Fibroblast of pulmonary artery (primary cell): Measurements from ENCODE around the gene PIGM.

ENCODE experiments used
- DNase-seq: peaks from one replicate; pipeline ENCODE4 v3.0.0-alpha.2; 2010; ENCODE audit warnings: low read depth
- H3K4me3 ChIP-seq: replicated peaks from 2 replicates; pipeline ENCODE4 v1.5.1; 2011; ENCODE audit warnings: low read depth, mild to moderate bottlenecking, control low read depth, low read length, moderate library complexity
- TF ChIP-seq, protein P1 (sequence below): IDR thresholded peaks from 2 replicates; pipeline ENCODE4 v1.5.1; 2011; ENCODE audit warnings: mild to moderate bottlenecking, control low read depth, low read length, inconsistent platforms; ENCODE audit errors: missing control alignments

The PIGM gene

DNA sequence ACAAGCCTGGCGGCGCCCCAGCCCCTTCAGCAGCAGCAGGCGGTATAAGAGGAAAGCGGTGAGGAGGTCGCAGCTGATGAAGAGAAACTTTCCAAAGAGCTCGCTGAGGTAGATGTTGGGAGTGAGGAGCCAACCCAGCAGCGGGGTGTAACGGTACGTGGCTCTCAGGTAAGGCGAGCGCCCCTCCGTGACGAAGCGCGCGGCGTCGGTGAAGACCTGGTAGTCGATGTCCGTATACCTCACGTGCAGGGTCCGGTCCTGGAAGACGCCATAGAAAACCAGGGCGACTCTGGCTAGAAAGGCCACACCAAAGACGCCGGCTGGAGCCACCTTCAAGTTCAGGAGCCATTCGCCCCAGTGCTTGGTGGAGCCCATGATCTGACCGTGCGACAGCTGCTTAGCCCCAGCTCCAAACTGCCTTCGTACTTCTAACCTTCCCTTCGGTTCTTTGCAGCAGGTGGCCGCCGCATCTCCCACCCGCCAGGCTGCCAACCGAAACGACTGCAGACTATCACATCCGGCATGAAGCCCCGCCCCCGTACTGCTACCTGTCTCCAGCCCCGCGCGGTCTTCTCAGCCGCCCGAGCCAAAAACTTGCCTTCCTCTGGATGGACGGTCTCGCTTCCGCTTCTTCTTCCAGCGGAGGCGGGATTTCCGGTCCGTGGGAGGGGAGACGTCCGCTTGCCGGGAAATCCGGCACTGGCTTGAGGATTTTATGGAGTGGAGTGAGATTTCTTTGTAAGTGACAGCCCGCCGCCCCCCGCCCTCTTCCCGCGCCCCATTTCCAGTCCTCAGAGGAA is at the start of gene PIGM:
Gene PIGM, minus strand, starts transcription at position 626 of the 800 bp plus-strand sequence. Its CDS starts 251 bp downstream, at position 375.
- DNase-seq, result peak; percentile 90
- TF ChIP-seq, protein P1, sequence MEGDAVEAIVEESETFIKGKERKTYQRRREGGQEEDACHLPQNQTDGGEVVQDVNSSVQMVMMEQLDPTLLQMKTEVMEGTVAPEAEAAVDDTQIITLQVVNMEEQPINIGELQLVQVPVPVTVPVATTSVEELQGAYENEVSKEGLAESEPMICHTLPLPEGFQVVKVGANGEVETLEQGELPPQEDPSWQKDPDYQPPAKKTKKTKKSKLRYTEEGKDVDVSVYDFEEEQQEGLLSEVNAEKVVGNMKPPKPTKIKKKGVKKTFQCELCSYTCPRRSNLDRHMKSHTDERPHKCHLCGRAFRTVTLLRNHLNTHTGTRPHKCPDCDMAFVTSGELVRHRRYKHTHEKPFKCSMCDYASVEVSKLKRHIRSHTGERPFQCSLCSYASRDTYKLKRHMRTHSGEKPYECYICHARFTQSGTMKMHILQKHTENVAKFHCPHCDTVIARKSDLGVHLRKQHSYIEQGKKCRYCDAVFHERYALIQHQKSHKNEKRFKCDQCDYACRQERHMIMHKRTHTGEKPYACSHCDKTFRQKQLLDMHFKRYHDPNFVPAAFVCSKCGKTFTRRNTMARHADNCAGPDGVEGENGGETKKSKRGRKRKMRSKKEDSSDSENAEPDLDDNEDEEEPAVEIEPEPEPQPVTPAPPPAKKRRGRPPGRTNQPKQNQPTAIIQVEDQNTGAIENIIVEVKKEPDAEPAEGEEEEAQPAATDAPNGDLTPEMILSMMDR, result no peak
- H3K4me3 ChIP-seq, result peak within 1 kb of the TSS; percentile 90

DNA sequence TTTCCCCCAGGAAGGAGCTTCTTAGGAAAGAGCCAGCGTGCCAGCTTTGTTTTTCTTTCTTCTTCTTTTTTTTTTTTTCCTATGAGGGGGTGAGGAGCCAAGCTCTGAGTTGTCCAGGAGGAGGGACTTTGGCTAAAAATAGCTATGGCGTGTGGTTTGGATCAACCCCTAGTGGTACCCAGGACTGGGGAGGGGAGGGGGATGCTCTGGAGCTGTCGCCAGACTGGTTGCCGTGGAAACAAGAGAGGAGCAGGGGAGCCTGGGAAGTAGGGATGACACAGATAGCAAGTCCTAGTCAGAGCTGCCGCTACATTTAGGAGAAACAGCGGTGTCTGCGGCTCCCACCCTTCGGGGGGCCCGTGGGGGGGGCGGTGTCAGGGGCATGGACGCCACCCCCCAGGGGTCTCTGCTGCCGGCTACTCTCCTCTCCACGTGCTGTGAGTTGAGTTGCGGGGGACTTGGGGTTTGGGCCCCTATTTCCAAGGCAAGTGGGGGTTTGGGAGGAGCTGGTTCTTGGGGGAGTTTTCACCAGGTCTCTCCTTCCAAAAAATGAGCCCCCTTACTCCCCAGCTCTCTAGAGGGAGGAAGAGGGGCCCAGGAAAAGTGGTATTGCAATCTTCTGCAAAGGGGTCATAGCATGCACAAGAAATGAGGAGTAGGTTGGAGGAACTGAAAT is 49.6 kb upstream of the PIGM start, which contains the start of gene KCNJ9:
Gene KCNJ9, plus strand, starts transcription at position 278 of the 676 bp plus-strand sequence. CDS start 2,493 bp downstream, outside the sequence.
- TF ChIP-seq, protein P1, result no peak
- no peak for DNase-seq
- H3K4me3 ChIP-seq, result no peak within 1 kb of the TSS

DNA sequence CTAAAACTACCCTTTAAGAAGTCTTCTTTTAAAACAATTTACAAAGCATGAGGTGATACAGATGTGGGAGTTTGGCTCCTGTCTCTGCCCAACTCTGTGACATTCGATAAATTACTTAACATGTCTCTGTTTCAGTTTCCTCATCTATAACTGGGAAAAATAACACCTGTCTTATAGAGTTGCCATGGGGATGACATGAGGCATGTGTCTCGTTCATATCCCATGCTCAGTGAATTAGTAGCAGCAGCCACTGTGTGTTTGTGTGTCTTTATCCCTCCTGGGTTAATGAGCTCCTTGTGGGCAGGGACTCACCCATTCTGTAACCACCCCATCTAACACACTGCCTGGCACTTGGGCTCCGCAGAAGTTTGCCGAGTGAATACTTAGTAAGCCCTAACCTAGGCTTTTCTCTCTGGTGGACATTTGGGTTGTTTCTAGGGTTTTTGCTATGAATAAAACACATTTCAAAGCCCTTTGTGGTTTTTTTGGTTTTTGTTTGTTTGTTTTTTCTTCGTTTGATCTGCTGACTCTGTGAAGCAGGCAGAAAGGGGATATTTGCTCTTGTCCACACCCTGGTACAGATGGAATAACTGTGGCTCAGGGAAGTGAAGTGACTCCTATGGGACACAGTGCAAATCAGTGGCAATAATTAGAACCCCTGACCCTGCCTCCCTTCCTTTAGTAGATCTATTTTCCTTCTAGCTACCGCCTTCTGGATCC is 48.8 kb upstream of the PIGM start:
- TF ChIP-seq, protein P1, result no peak
- H3K4me3 ChIP-seq, result no peak overlapping the region

DNA sequence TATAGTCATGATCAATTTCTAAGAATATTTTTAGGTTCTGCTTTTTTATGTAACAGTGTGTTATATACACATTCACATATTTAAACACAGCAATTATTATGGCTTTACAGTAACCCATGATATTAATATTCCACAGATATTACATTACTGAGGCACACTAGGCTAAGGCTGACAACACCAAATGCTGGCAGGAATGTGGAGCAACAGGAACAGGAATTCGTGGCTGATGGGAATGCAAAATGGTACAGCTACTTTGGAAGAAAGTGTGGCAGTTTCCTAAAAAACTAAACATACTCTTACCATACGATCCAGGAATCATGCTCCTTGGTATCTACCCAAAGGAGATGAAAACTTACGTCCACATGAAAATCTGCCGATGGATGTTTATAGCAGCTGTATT is 47.7 kb upstream of the PIGM start:
- no peak overlapping the region for H3K4me3 ChIP-seq
- TF ChIP-seq, protein P1, result no peak
- DNase-seq, result no peak

More for the DNA sequence above, 48.8 kb upstream of the PIGM start:
- no peak for DNase-seq

DNA sequence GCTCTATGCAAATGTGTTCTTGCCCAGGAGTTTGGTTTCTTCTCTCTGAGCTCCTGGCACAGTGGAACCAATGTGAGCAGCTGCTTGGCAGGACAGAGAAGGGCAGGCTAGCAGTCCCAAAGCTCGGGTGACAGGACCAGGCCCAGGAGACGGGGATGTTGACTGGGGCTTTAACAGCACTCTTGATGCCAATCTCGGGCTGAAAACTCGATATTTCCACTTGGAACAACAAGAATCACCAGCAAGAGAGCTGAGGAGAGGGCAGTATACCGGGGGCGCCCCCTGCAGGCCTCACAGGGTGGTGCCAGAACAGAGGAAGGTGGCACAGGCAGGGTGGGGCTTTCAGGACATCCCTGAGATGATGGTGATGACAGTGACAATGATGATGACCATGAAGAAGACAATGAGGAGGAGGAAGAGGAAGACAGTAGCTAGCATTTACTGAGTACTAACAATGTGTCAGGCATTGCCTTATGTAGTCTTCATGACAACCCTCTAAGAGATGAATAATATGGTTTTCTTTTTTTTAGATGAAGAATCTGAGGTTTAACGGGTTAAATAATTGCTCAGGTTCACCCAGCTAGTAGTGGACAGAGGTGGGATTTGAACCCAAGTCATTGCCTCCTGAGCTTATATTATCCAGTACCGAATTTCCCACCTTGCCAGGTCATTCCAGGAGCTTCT is 46.9 kb upstream of the PIGM start:
- peak; percentile 27 for DNase-seq
- no peak overlapping the region for H3K4me3 ChIP-seq
- TF ChIP-seq, protein P1, result peak; percentile 80

DNA sequence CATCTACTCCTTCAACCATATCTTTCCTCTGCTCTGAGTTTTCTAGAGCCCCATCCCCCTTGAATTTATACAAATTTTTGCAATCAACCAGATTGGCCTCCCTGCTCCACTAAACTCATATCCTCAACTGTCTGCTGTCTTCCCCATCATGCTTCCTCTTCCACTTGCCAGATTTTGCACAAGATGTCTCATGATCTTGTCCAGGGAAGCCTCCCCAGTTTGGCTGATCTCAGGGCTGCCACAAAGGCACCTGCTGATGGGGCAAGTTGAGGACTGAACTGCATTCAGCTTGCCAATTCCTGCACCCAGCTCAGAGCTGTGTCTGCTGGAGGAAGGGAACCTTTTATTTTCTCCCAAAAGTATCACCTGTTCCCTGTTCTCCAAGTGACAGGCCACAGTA is 45.7 kb upstream of the PIGM start:
- DNase-seq, result no peak
- TF ChIP-seq, protein P1, result no peak
- no peak overlapping the region for H3K4me3 ChIP-seq
